Suprapubic skin (tissue), 3 donors: ENCODE measurements around the gene PTGR2.

ENCODE experiments used
- CTCF ChIP-seq, 2 donors: fragments of 200-600 bp in 1 of 2; fragments of 450-650 bp in 1 of 2; sonication (generic) in 1 of 2; IDR thresholded peaks; one replicate each; pipeline ENCODE4 v1.5.1; 2016 to 2019; ENCODE audit warnings: antibody characterized with exemption in 2 of 2, mild to moderate bottlenecking in 1 of 2, moderate library complexity in 1 of 2
- POLR2AphosphoS5 ChIP-seq, 3 donors: sonication (generic); formaldehyde crosslinking; IDR thresholded peaks; one replicate each; pipeline ENCODE4 v1.6.1; 2017; ENCODE audit warnings: antibody characterized with exemption in 3 of 3

- TF ChIP-seq CTCF (IDR thresholded peaks at IDR 0.05), result no peak
- TF ChIP-seq POLR2AphosphoS5 (IDR thresholded peaks at IDR 0.05), result no peak
Measured at GRCh38 chr14:73887694-73888459, 36.2 kb downstream of the PTGR2 start.
